ENCODE measurements around the gene PURA.

Gene PURA

GRCh38 chr5:140114341-140115185, 654 bp downstream of the PURA start (continued):
- TF ChIP-seq ZNF280D (tag by site-specific recombination; IDR thresholded peaks at IDR 0.05) = no peak
- peak; percentile 70 for TF ChIP-seq ZNF2 (tag by site-specific recombination; IDR thresholded peaks at IDR 0.05)
- no peak for TF ChIP-seq ZNF701 (tag by site-specific recombination; IDR thresholded peaks at IDR 0.05)
- TF ChIP-seq PRDM10 (tag by site-specific recombination; IDR thresholded peaks at IDR 0.05) = peak; percentile 100
- TF ChIP-seq KLF10 (tag by site-specific recombination; IDR thresholded peaks at IDR 0.05) = 0 out of 2 replicates have a peak, but pooled peaks have one; percentile 23
- no peak for TF ChIP-seq PRDM6 (tag by site-specific recombination; IDR thresholded peaks at IDR 0.05)
- TF ChIP-seq ZNF660 (tag by site-specific recombination; IDR thresholded peaks at IDR 0.05) = no peak
- TF ChIP-seq ZNF488 (tag by site-specific recombination; IDR thresholded peaks at IDR 0.05) = no peak
- peak; percentile 46 for TF ChIP-seq ZNF341 (tag by site-specific recombination; IDR thresholded peaks at IDR 0.05; ENCODE audit: low read depth)
- TF ChIP-seq CTCF (tag by site-specific recombination; IDR thresholded peaks at IDR 0.05) = no peak
- no peak for TF ChIP-seq ZNF514 (tag by site-specific recombination; IDR thresholded peaks at IDR 0.05)
- TF ChIP-seq ZNF843 (tag by site-specific recombination; IDR thresholded peaks at IDR 0.05) = 0 out of 2 replicates have a peak, but pooled peaks have one; percentile 10
- 0 out of 2 replicates have a peak, but pooled peaks have one; percentile 12 for TF ChIP-seq ZNF76 (tag by site-specific recombination; IDR thresholded peaks at IDR 0.05; ENCODE audit: borderline replicate concordance, low read depth)
- no peak for TF ChIP-seq PRDM2 (tag by site-specific recombination; IDR thresholded peaks at IDR 0.05; ENCODE audit: borderline replicate concordance)
- TF ChIP-seq ZNF692 (tag by site-specific recombination; IDR thresholded peaks at IDR 0.05) = no peak; the same call in 1 of the 2 replicates
- TF ChIP-seq ZNF23 (tag by site-specific recombination; IDR thresholded peaks at IDR 0.05; ENCODE audit: borderline replicate concordance) = no peak
- no peak for TF ChIP-seq ZNF654 (tag by site-specific recombination; IDR thresholded peaks at IDR 0.05; ENCODE audit: low read depth)
- TF ChIP-seq ZNF169 (tag by site-specific recombination; IDR thresholded peaks at IDR 0.05) = no peak
- no peak for TF ChIP-seq ZBTB1 (tag by site-specific recombination; IDR thresholded peaks at IDR 0.05)
